HL-60 (cell line): ENCODE data around the gene CYB5B.
"Not testable (repeated sequence)": the region's sequence is repeated elsewhere in the genome, so short reads cannot be mapped to it uniquely, and the experiment has no call there.

Source experiments
- DNase-seq, 2 experiments: peaks; one replicate each; pipeline ENCODE4 v3.0.0-alpha.2; 2010 to 2020; ENCODE audit warnings: low read depth in 1 of 2, low spot score in 1 of 2
- H3K27ac ChIP-seq: fragments of 250-450 bp; sonication (Bioruptor Pico); replicated peaks from 2 replicates; pipeline ENCODE4 v1.5.1; 2020; ENCODE audit warnings: mild to moderate bottlenecking, moderate library complexity
- H3K27me3 ChIP-seq: fragments of 250-450 bp; sonication (Bioruptor Pico); 2 replicates; pipeline ENCODE4 v1.5.1; 2021; ENCODE audit warnings: mild to moderate bottlenecking, moderate library complexity; ENCODE audit not compliant: insufficient read depth, poor library complexity, severe bottlenecking
- H3K4me3 ChIP-seq: replicated peaks from 2 replicates; pipeline ENCODE4 v1.5.1; 2011; ENCODE audit warnings: mild to moderate bottlenecking, control low read depth, low read length; ENCODE audit not compliant: insufficient read depth
- CTCF ChIP-seq: IDR thresholded peaks from one replicate; pipeline ENCODE4 v1.5.1; 2011; ENCODE audit warnings: low read length, control low read depth, inconsistent platforms; ENCODE audit not compliant: insufficient read depth
- GABPA ChIP-seq: IDR thresholded peaks from 2 replicates; pipeline ENCODE4 v1.6.1; 2012; ENCODE audit warnings: low read depth
- POLR2AphosphoS5 ChIP-seq: IDR thresholded peaks from 2 replicates; pipeline ENCODE4 v1.6.1; 2012; ENCODE audit warnings: low read depth
- REST ChIP-seq: IDR thresholded peaks from 2 replicates; pipeline ENCODE4 v1.6.1; 2012; ENCODE audit warnings: low read depth; ENCODE audit not compliant: insufficient replicate concordance
- SPI1 ChIP-seq: IDR thresholded peaks from 2 replicates; pipeline ENCODE4 v1.6.1; 2012; ENCODE audit warnings: low read depth, mild to moderate bottlenecking, borderline replicate concordance

The CYB5B gene

GRCh38 chr16:69438465-69438864, 14.0 kb downstream of the CYB5B start:
- Histone ChIP-seq H3K27me3 (no peaks in the 10 kb centered on the region), H3K4me3 (no peak overlapping the region), H3K27ac (no peak overlapping the region)
- no peak for DNase-seq
- no peak for TF ChIP-seq GABPA
- no peak for TF ChIP-seq CTCF
- no peak for TF ChIP-seq POLR2AphosphoS5
- no peak for TF ChIP-seq REST
- TF ChIP-seq SPI1, result no peak

- TF ChIP-seq GABPA (no peak), CTCF (no peak), SPI1 (no peak), REST (no peak), POLR2AphosphoS5 (no peak)
- H3K27ac ChIP-seq, result no peak overlapping the region
- no peak for DNase-seq
- H3K4me3 ChIP-seq, result no peak overlapping the region
- H3K27me3 ChIP-seq, result no peaks in the 10 kb centered on the region
Measured at GRCh38 chr16:69440250-69440649, 15.8 kb downstream of the CYB5B start.

GRCh38 chr16:69441030-69441429, 16.6 kb downstream of the CYB5B start:
- not testable (repeated sequence) for H3K27me3 ChIP-seq, DNase-seq, H3K27ac ChIP-seq, H3K4me3 ChIP-seq

- H3K27ac ChIP-seq, result no peak overlapping the region
- TF ChIP-seq POLR2AphosphoS5 (no peak), CTCF (no peak), SPI1 (peak; percentile 25; the same call in 1 of the 2 replicates)
- DNase-seq, result no peak
- H3K4me3 ChIP-seq, result no peak overlapping the region
- H3K27me3 ChIP-seq, result no peaks in the 10 kb centered on the region
Measured at GRCh38 chr16:69443927-69444631, 19.7 kb downstream of the CYB5B start.
